Liver (tissue), 2 donors: Measurements from ENCODE around the gene PACC1.

Experiments
- HNF4A ChIP-seq, 2 donors: conservative IDR thresholded peaks; 2 replicates each; pipeline ENCODE4 v1.6.1; 2016; ENCODE audit warnings: antibody characterized with exemption in 2 of 2, mild to moderate bottlenecking in 2 of 2
- MAX ChIP-seq: IDR thresholded peaks from 2 replicates; pipeline ENCODE4 v1.6.1; 2016; ENCODE audit warnings: antibody characterized with exemption
- RAD21 ChIP-seq, 2 donors: IDR thresholded peaks; 2 replicates each; pipeline ENCODE4 v1.6.1; 2016; ENCODE audit warnings: antibody characterized with exemption in 2 of 2, mild to moderate bottlenecking in 2 of 2
- SP1 ChIP-seq: IDR thresholded peaks from 2 replicates; pipeline ENCODE4 v1.6.1; 2018; ENCODE audit warnings: antibody characterized with exemption, mild to moderate bottlenecking
- ZBTB33 ChIP-seq: IDR thresholded peaks from 2 replicates; pipeline ENCODE4 v1.6.1; 2016; ENCODE audit warnings: antibody characterized with exemption
- donor health status: healthy.

- no peak for TF ChIP-seq MAX
- no peak for TF ChIP-seq HNF4A (conservative IDR thresholded peaks at IDR 0.05)
- no peak for TF ChIP-seq RAD21 (IDR thresholded peaks at IDR 0.05)
- TF ChIP-seq SP1 = no peak
- TF ChIP-seq ZBTB33 = no peak
These were observed 91.6 kb downstream of the PACC1 start for GRCh38 chr1:212323066-212323465.
